Esophagus squamous epithelium (tissue), 5 donors: ENCODE data around the gene MVK. TPM values are rescaled to one million over a fixed set of nuclear protein-coding genes. Genes with fewer than 3 reads are reported as not detected.

Experiments used
- DNase-seq: peaks from one replicate; lab custom pipeline; 2025; lab: John Stamatoyannopoulos, UW
- H3K27ac ChIP-seq, 4 donors: fragments of 200-600 bp; sonication (generic); one replicate each; pipeline ENCODE4 v1.5.1; 2016 to 2019; ENCODE audit warnings: mild to moderate bottlenecking in 1 of 4
- H3K27me3 ChIP-seq, 4 donors: fragments of 200-600 bp; sonication (generic); 1 replicate in 3 of 4; 2 replicates in 1 of 4; pipeline versions ENCODE4 v1.5.1 to v1.6.0; 2017 to 2021; ENCODE audit warnings: antibody characterized with exemption in 1 of 4
- H3K36me3 ChIP-seq, 3 donors: fragments of 200-600 bp; sonication (generic); one replicate each; pipeline ENCODE4 v1.5.1; 2016 to 2019
- H3K4me1 ChIP-seq, 3 donors: fragments of 200-600 bp; sonication (generic); one replicate each; pipeline ENCODE4 v1.5.1; 2017 to 2019
- H3K4me3 ChIP-seq, 4 donors: fragments of 200-600 bp; sonication (generic); 1 replicate in 3 of 4; 2 replicates in 1 of 4; pipeline ENCODE4 v1.5.1; 2016 to 2019; ENCODE audit warnings: mild to moderate bottlenecking in 2 of 4, moderate library complexity in 1 of 4
- H3K9me3 ChIP-seq, 3 donors: fragments of 200-600 bp; sonication (generic); one replicate each; pipeline ENCODE4 v1.5.1; 2016 to 2019
- CTCF ChIP-seq, 6 experiments: fragments of 450-650 bp in 4 of 6; fragments of 200-600 bp in 2 of 6; sonication (generic) in 2 of 6; IDR thresholded peaks; one replicate each; pipeline ENCODE4 v1.5.1; 2016 to 2019; ENCODE audit warnings: antibody characterized with exemption in 6 of 6, mild to moderate bottlenecking in 4 of 6, moderate library complexity in 4 of 6
- POLR2A ChIP-seq, 4 donors: fragments of 450-650 bp; IDR thresholded peaks; one replicate each; pipeline ENCODE4 v1.6.1; 2017; ENCODE audit warnings: antibody characterized with exemption in 4 of 4, mild to moderate bottlenecking in 4 of 4, moderate library complexity in 3 of 4
- WGBS, 2 donors: methylation state at CpG; one replicate each; pipeline ENCODE4 v1.1.5; 2018; 5-methylcytosine and 5-hydroxymethylcytosine counted together
- intact Hi-C: fragments of 100-400 bp; cut with DNase I; formaldehyde crosslinking; loops from one replicate; pipeline ENCODE4 v1.15.0; 2022
- total RNA-seq, 4 donors: library from RNA; depleted of rRNA; stranded (reverse); fragments of >200 nt; gene quantifications; one replicate each; pipeline ENCODE4 v1.1.0, GENCODE V29; 2016
- donor health status: DM: yes; HTN: yes; CAD: no.

Gene MVK
- total RNA-seq, 4 donors from 2014 or later, result 38.9 to 62.6 (median 46.4) TPM

- 79 to 84% methylated on average over 16 to 17 of the region's 19 CpGs for WGBS, 2 donors
- no peak overlapping the region for H3K27ac ChIP-seq
- peaks cover 21 to 100% (median 25%) of the 10 kb centered on the region in 3 donors for H3K36me3 ChIP-seq
- H3K4me1 ChIP-seq, result no peaks in the 10 kb centered on the region
- DNase-seq, result no peak
- no peaks in the 10 kb centered on the region for H3K27me3 ChIP-seq
- intact Hi-C loops, result no loop called here
- H3K4me3 ChIP-seq, result no peak overlapping the region
- TF ChIP-seq CTCF (IDR thresholded peaks at IDR 0.05), result no peak
- no peak for TF ChIP-seq POLR2A (IDR thresholded peaks at IDR 0.05)
- H3K9me3 ChIP-seq, result no peaks in the 10 kb centered on the region
These were observed 43.6 kb upstream of the MVK start for GRCh38 chr12:109529691-109530640.

DNA sequence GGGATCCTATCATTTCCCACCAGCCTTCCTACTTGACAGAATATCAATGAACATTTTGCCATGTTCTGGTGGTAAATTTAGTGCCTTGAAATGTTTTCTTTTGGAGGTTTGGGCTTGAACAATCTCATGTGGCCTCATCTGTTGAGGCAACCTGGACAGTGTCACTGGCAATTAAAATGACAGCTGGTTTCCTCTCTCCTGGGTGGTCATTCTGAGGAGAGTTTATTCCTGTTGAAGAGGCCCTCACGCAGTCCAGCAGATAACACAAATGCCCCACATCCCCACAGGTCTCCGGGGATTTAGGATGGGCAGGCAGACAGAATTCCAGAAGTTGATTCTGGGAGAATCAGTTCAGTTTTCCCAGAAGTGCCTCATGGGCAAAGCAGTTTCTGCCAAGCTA lies 42.2 kb upstream of the MVK start:
- TF ChIP-seq CTCF (IDR thresholded peaks at IDR 0.05) (no peak), POLR2A (IDR thresholded peaks at IDR 0.05) (no peak)
- Histone ChIP-seq H3K4me3 (no peak overlapping the region), H3K36me3 (peaks cover 17 to 100% (median 25%) of the 10 kb centered on the region in 3 donors), H3K27me3 (no peaks in the 10 kb centered on the region), H3K27ac (no peak overlapping the region), H3K4me1 (no peaks in the 10 kb centered on the region), H3K9me3 (no peaks in the 10 kb centered on the region)
- intact Hi-C loops, result no loop called here
- no peak for DNase-seq
- WGBS, 2 donors, result 60 to 100% methylated on average over 1 of the region's 2 CpGs

DNA sequence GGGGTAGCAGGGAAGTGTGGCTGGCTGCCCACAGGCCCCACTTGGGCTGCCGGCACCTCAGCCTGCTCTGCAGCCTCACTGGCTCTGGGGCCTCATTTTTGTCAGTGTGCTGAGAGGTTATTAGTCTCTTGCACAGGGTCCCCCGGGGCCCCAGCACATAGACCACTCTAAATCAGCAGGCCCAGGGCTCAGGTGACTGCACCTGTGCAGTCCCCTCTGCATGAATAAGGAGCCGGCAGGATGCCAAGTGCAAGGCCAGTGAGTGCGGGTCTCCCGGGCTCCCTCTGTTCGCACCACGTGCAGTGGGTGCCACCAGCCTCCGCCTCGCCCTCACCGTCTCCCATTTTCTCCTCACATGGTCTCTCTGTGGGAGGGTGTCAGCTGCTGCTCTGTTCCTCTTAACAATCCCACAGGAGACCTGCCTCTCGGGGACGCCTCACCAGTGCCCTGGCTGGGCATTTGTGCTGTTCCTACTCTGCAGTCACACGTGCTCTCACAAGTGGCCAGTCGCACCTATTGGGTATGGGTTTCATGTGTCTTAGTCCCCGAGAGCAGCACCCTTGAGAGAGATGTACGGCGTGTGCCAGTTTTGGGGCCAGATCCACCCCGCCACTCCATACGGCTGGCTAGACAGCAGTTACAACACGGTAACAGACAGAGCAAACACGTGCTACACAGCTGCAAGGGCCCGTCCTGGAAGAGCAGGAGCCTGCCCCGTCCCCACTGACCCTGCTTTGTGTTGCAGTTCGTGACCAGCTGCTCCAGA lies 40.7 kb upstream of the MVK start:
- Histone ChIP-seq H3K27me3 (no peaks in the 10 kb centered on the region), H3K9me3 (no peaks in the 10 kb centered on the region), H3K27ac (no peak overlapping the region), H3K4me1 (no peaks in the 10 kb centered on the region), H3K4me3 (no peak overlapping the region), H3K36me3 (peaks cover 17 to 87% (median 23%) of the 10 kb centered on the region in 3 donors)
- WGBS, 2 donors, result 66 to 89% methylated on average over 4 to 21 of the region's 24 CpGs
- intact Hi-C loops, result no loop called here
- DNase-seq, result no peak
- TF ChIP-seq CTCF (IDR thresholded peaks at IDR 0.05) (no peak), POLR2A (IDR thresholded peaks at IDR 0.05) (no peak)

- Histone ChIP-seq H3K36me3 (peaks cover 17 to 87% (median 23%) of the 10 kb centered on the region in 3 donors), H3K4me1 (no peaks in the 10 kb centered on the region), H3K9me3 (no peaks in the 10 kb centered on the region), H3K27me3 (no peaks in the 10 kb centered on the region), H3K27ac (no peak overlapping the region), H3K4me3 (no peak overlapping the region)
- TF ChIP-seq POLR2A (IDR thresholded peaks at IDR 0.05) (no peak), CTCF (IDR thresholded peaks at IDR 0.05) (no peak)
- 93 to 94% methylated on average over 3 to 6 of the region's 8 CpGs for WGBS, 2 donors
- DNase-seq, result no peak
- intact Hi-C loops, result no loop called here
These were observed 40.2 kb upstream of the MVK start for GRCh38 chr12:109533487-109533740.

DNA sequence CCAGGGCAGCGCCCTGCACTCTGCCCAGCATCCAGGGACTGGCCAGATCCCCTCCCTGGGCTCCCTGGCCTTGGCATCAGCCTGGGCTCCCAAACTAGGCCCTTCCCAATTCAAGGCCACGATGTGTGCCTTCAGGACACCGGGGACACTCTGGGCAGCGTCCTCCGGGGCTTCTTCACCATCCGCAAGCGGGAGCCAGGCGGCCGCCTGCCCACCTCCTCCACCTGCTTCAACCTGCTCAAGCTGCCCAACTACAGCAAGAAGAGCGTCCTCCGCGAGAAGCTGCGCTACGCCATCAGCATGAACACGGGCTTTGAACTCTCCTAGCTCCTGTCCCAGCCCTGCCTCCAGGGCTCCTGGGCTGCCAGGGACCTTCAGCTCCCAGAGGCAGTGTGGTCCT lies 39.1 kb upstream of the MVK start:
- no peak for TF ChIP-seq POLR2A (IDR thresholded peaks at IDR 0.05)
- TF ChIP-seq CTCF (IDR thresholded peaks at IDR 0.05), result no peak
- H3K9me3 ChIP-seq, result no peaks in the 10 kb centered on the region
- peaks cover 17 to 80% (median 23%) of the 10 kb centered on the region in 3 donors for H3K36me3 ChIP-seq
- no peak for DNase-seq
- intact Hi-C loops, result no loop called here
- no peaks in the 10 kb centered on the region for H3K27me3 ChIP-seq
- 17 to 80% methylated on average over 1 of the region's 15 CpGs for WGBS, 2 donors
- no peak overlapping the region for H3K4me3 ChIP-seq
- no peaks in the 10 kb centered on the region for H3K4me1 ChIP-seq
- no peak overlapping the region for H3K27ac ChIP-seq
